ENCODE results near the gene MAPKAPK5.
"Not testable (repeated sequence)": the region's sequence is repeated elsewhere in the genome, so short reads cannot be mapped to it uniquely, and the experiment has no call there.

Gene MAPKAPK5

GRCh38 chr12:111881716-111882115 lies 39.7 kb downstream of the MAPKAPK5 start:
- no peak for DNase-seq

- no peak for DNase-seq
These were observed 44.9 kb downstream of the MAPKAPK5 start for GRCh38 chr12:111886662-111887545.

GRCh38 chr12:111887926-111888745 lies 46.1 kb downstream of the MAPKAPK5 start:
- no peak for DNase-seq

- DNase-seq, result no peak
These were observed 51.3 kb downstream of the MAPKAPK5 start for GRCh38 chr12:111893287-111893686.

- DNase-seq, result no peak
These were observed 52.5 kb downstream of the MAPKAPK5 start for GRCh38 chr12:111894556-111894955.

- DNase-seq, result no peak
These were observed 59.2 kb downstream of the MAPKAPK5 start for GRCh38 chr12:111901182-111901581.

- no peak for DNase-seq
These were observed 62.5 kb downstream of the MAPKAPK5 start for GRCh38 chr12:111904446-111904975.

GRCh38 chr12:111905502-111905901 lies 63.5 kb downstream of the MAPKAPK5 start:
- DNase-seq, result no peak

GRCh38 chr12:111907740-111908139 lies 65.7 kb downstream of the MAPKAPK5 start:
- DNase-seq, result no peak

- DNase-seq, result no peak
These were observed 83.1 kb downstream of the MAPKAPK5 start for GRCh38 chr12:111925171-111925570.

- no peak for DNase-seq
These were observed 84.6 kb downstream of the MAPKAPK5 start for GRCh38 chr12:111926631-111927030.

GRCh38 chr12:111927346-111927745 lies 85.3 kb downstream of the MAPKAPK5 start:
- DNase-seq, result no peak

- DNase-seq, result no peak
These were observed 90.2 kb downstream of the MAPKAPK5 start for GRCh38 chr12:111932241-111932640.

- no peak for DNase-seq
These were observed 94.8 kb downstream of the MAPKAPK5 start for GRCh38 chr12:111936869-111937268.

- no peak for DNase-seq
These were observed 95.4 kb downstream of the MAPKAPK5 start for GRCh38 chr12:111937429-111937828.

GRCh38 chr12:111942557-111942956 lies 100.5 kb downstream of the MAPKAPK5 start:
- DNase-seq, result no peak

- DNase-seq, result no peak
These were observed 101.9 kb downstream of the MAPKAPK5 start for GRCh38 chr12:111943929-111944328.

GRCh38 chr12:111950961-111951676 lies 109.1 kb downstream of the MAPKAPK5 start:
- DNase-seq, result not testable (repeated sequence)

Measured in amygdala (tissue), 56 donors.